Upper lobe of right lung (tissue), 1 donor: ENCODE measurements around the gene SPAM1. TPM values are rescaled to one million over a fixed set of nuclear protein-coding genes. Genes with fewer than 3 reads are reported as not detected.

Experiments
- ATAC-seq: fragments of 200-7000 bp; cut with Tn5 transposase; one replicate; pipeline ENCODE4 v1.9.1; 2020; ENCODE audit warnings: mild to moderate bottlenecking, moderate library complexity
- DNase-seq: peaks from one replicate; pipeline ENCODE4 v3.0.0-alpha.2; 2020
- H3K27ac ChIP-seq: fragments of 200-600 bp; one replicate; pipeline ENCODE4 v1.8.0; 2022
- H3K27me3 ChIP-seq: fragments of 200-600 bp; one replicate; pipeline ENCODE4 v1.8.0; 2022; ENCODE audit warnings: mild to moderate bottlenecking
- H3K36me3 ChIP-seq: fragments of 200-600 bp; one replicate; pipeline ENCODE4 v1.8.0; 2022
- H3K4me1 ChIP-seq: fragments of 200-600 bp; one replicate; pipeline ENCODE4 v1.8.0; 2022
- H3K4me3 ChIP-seq: fragments of 200-600 bp; one replicate; pipeline ENCODE4 v1.8.0; 2022; ENCODE audit warnings: mild to moderate bottlenecking
- H3K9me3 ChIP-seq: fragments of 200-600 bp; one replicate; pipeline ENCODE4 v1.8.0; 2022
- intact Hi-C: fragments of 100-400 bp; cut with DNase I; formaldehyde crosslinking; loops from one replicate; pipeline ENCODE4 v1.11.0; 2022
- total RNA-seq: library from RNA; stranded (reverse); fragmentation: NEBNext Ultra II Directional; extraction: Animal tissue kit (Norgen Biotek cat#: 25700); gene quantifications from one replicate; pipeline ENCODE4 v1.2.1, GENCODE V29; 2021
- TF ChIP-seq, protein P1 (sequence below): fragments of 200-600 bp; IDR thresholded peaks from one replicate; pipeline ENCODE4 v1.8.0; 2022; ENCODE audit warnings: antibody characterized with exemption
- donor health status: DM: no; HTN: yes; CAD: no; lungs with severe emphysema.

Gene SPAM1
- total RNA-seq, 1 donor from 2014 or later = not detected

DNA sequence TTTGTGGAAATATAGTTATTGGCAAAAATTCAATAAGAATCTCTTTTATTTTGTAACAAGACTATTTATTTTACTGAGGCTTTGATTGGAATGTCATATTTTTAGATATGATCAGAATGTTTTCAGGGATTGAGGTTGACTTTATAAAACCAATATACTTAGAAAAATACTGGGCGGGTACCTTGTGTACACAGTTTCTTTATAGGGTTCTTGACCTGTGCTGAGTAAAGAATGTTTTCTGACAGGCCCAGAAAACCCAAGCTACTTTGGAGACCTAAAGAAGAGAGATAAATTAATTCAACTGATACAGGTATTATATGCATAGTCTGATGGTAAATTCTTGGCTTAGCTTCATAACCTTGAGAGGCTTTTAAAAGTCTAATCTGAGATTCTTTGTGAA lies 23.9 kb upstream of the SPAM1 start:
- TF ChIP-seq, protein P1, sequence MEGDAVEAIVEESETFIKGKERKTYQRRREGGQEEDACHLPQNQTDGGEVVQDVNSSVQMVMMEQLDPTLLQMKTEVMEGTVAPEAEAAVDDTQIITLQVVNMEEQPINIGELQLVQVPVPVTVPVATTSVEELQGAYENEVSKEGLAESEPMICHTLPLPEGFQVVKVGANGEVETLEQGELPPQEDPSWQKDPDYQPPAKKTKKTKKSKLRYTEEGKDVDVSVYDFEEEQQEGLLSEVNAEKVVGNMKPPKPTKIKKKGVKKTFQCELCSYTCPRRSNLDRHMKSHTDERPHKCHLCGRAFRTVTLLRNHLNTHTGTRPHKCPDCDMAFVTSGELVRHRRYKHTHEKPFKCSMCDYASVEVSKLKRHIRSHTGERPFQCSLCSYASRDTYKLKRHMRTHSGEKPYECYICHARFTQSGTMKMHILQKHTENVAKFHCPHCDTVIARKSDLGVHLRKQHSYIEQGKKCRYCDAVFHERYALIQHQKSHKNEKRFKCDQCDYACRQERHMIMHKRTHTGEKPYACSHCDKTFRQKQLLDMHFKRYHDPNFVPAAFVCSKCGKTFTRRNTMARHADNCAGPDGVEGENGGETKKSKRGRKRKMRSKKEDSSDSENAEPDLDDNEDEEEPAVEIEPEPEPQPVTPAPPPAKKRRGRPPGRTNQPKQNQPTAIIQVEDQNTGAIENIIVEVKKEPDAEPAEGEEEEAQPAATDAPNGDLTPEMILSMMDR = no peak
- no peak for DNase-seq
- Histone ChIP-seq H3K27me3 (no peaks in the 10 kb centered on the region), H3K4me3 (no peak overlapping the region), H3K9me3 (no peaks in the 10 kb centered on the region), H3K4me1 (no peaks in the 10 kb centered on the region), H3K36me3 (no peaks in the 10 kb centered on the region), H3K27ac (no peak overlapping the region)
- intact Hi-C loops = no loop called here
- no peak for ATAC-seq

- intact Hi-C loops = no loop called here
- Histone ChIP-seq H3K36me3 (no peaks in the 10 kb centered on the region), H3K27me3 (no peaks in the 10 kb centered on the region), H3K27ac (no peak overlapping the region), H3K9me3 (no peaks in the 10 kb centered on the region), H3K4me1 (no peaks in the 10 kb centered on the region), H3K4me3 (no peak overlapping the region)
- no peak for ATAC-seq
- DNase-seq = no peak
- TF ChIP-seq, protein P1 = no peak
Observed at GRCh38 chr7:123905714-123906113, 19.3 kb upstream of the SPAM1 start.

- DNase-seq = no peak
- ATAC-seq = peak; percentile 84
- Histone ChIP-seq H3K4me1 (no peaks in the 10 kb centered on the region), H3K27ac (no peak overlapping the region), H3K4me3 (no peak overlapping the region), H3K27me3 (no peaks in the 10 kb centered on the region), H3K36me3 (no peaks in the 10 kb centered on the region), H3K9me3 (no peaks in the 10 kb centered on the region)
- intact Hi-C loops = no loop called here
- TF ChIP-seq, protein P1 = peak; percentile 32
Observed at GRCh38 chr7:123916240-123916724, 8.8 kb upstream of the SPAM1 start.

GRCh38 chr7:123917878-123918277 lies 7.2 kb upstream of the SPAM1 start:
- Histone ChIP-seq H3K27ac (no peak overlapping the region), H3K4me3 (no peak overlapping the region), H3K9me3 (no peaks in the 10 kb centered on the region), H3K4me1 (no peaks in the 10 kb centered on the region), H3K36me3 (no peaks in the 10 kb centered on the region), H3K27me3 (no peaks in the 10 kb centered on the region)
- intact Hi-C loops = no loop called here
- TF ChIP-seq, protein P1 = no peak
- no peak for DNase-seq
- ATAC-seq = no peak

DNA sequence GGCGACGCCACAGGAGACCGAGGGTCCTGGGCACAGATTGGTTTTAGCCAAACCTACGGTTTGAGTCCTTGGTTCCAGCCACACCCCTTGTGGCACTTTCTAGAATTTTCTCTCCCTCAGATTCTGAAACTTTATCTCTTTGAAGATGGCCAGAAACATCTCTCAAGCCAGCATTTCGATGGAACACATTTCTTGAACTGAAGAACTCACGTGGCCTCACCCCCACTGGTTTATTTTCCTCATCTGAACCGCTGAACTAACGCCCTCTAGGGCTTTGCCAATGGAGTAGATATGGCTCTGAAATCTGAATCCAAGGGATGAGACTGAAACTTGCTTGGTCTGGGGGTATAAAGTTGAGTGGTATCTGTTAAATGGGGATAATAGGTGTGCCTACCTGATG lies 6.7 kb upstream of the SPAM1 start:
- Histone ChIP-seq H3K9me3 (no peaks in the 10 kb centered on the region), H3K36me3 (no peaks in the 10 kb centered on the region), H3K27me3 (no peaks in the 10 kb centered on the region), H3K27ac (no peak overlapping the region), H3K4me1 (no peaks in the 10 kb centered on the region), H3K4me3 (no peak overlapping the region)
- no peak for ATAC-seq
- no peak for DNase-seq
- TF ChIP-seq, protein P1 = no peak
- intact Hi-C loops = no loop called here

- no peak for ATAC-seq
- TF ChIP-seq, protein P1 = no peak
Observed at GRCh38 chr7:123923599-123923998, 1.4 kb upstream of the SPAM1 start.

More at GRCh38 chr7:123923599-123923998, 1.4 kb upstream of the SPAM1 start:
- Histone ChIP-seq H3K4me3 (no peak overlapping the region), H3K36me3 (no peaks in the 10 kb centered on the region), H3K27me3 (no peaks in the 10 kb centered on the region), H3K9me3 (no peaks in the 10 kb centered on the region), H3K4me1 (no peaks in the 10 kb centered on the region), H3K27ac (no peak overlapping the region)
- DNase-seq = no peak
- intact Hi-C loops = no loop called here
